Measurements from ENCODE around the gene OR4C12. TPM values are rescaled to one million over a fixed set of nuclear protein-coding genes. Genes with fewer than 3 reads are reported as not detected.

The OR4C12 gene
- total and polyA plus RNA-seq, 10 of the 15 experiments (the other 5 are each of a cell fraction or from before 2014, with no cell fraction given) = not detected

Other genes with a start within 250 kb of the OR4C12 start
- not detected in 2 replicates for gene OR4C13, start 30.1 kb downstream of the OR4C12 start, total RNA-seq (2014; rRNA removed)
- not detected in 2 replicates for gene OR4C13, start 30.1 kb downstream of the OR4C12 start, total RNA-seq (2014; rRNA removed; fragmentation: Illumina TruSeq; extraction: Trizol)
- not detected in 2 replicates for gene OR4C13, start 30.1 kb downstream of the OR4C12 start, total RNA-seq (2021)
- gene OR4C13, start 30.1 kb downstream of the OR4C12 start, polyA plus RNA-seq (2011; rRNA removed) = not detected in 2 replicates
- gene OR4C13, start 30.1 kb downstream of the OR4C12 start, polyA plus RNA-seq (2014; fragmentation: Illumina TruSeq; extraction: Trizol) = not detected in 2 replicates
- gene OR4C13, start 30.1 kb downstream of the OR4C12 start, polyA plus RNA-seq (2014; fragmentation: Nextera tagmentation; extraction: Ambion mirVana) = not detected
- gene OR4C13, start 30.1 kb downstream of the OR4C12 start, polyA plus RNA-seq (2014; rRNA removed) = not detected in 2 replicates
- gene OR4C13, start 30.1 kb downstream of the OR4C12 start, polyA plus RNA-seq (2016; fragmentation: Nextera tagmentation; extraction: Ambion mirVana) = not detected
- gene OR4C45, start 50.3 kb upstream of the OR4C12 start, total RNA-seq (2014; rRNA removed) = not detected in 2 replicates
- gene OR4C45, start 50.3 kb upstream of the OR4C12 start, total RNA-seq (2014; rRNA removed; fragmentation: Illumina TruSeq; extraction: Trizol) = not detected in 2 replicates
- not detected in 2 replicates for gene OR4C45, start 50.3 kb upstream of the OR4C12 start, total RNA-seq (2021)
- not detected in 2 replicates for gene OR4C45, start 50.3 kb upstream of the OR4C12 start, polyA plus RNA-seq (2011; rRNA removed)
- gene OR4C45, start 50.3 kb upstream of the OR4C12 start, polyA plus RNA-seq (2014; fragmentation: Illumina TruSeq; extraction: Trizol) = not detected in 2 replicates
- not detected for gene OR4C45, start 50.3 kb upstream of the OR4C12 start, polyA plus RNA-seq (2014; fragmentation: Nextera tagmentation; extraction: Ambion mirVana)
- not detected in 2 replicates for gene OR4C45, start 50.3 kb upstream of the OR4C12 start, polyA plus RNA-seq (2014; rRNA removed)
- gene OR4C45, start 50.3 kb upstream of the OR4C12 start, polyA plus RNA-seq (2016; fragmentation: Nextera tagmentation; extraction: Ambion mirVana) = not detected

Data from GM12878 (cell line).